Transverse colon (tissue), 4 donors: ENCODE results near the gene PJA2. TPM values are rescaled to one million over a fixed set of nuclear protein-coding genes. Genes with fewer than 3 reads are reported as not detected.

ENCODE experiments used
- DNase-seq: peaks from one replicate; pipeline ENCODE4 v3.0.0-alpha.2; 2019
- H3K27ac ChIP-seq, 4 donors: fragments of 200-600 bp; sonication (generic); 2 replicates each; pipeline ENCODE4 v1.5.1; 2016 to 2018; ENCODE audit warnings: inconsistent platforms in 4 of 4
- H3K27me3 ChIP-seq: fragments of 200-600 bp; sonication (generic); 2 replicates; pipeline ENCODE4 v1.5.1; 2017; ENCODE audit warnings: inconsistent platforms
- H3K36me3 ChIP-seq, 4 donors: fragments of 200-600 bp; sonication (generic); 2 replicates each; pipeline ENCODE4 v1.5.1; 2017 to 2019; ENCODE audit warnings: inconsistent platforms in 4 of 4
- H3K4me1 ChIP-seq, 4 donors: fragments of 200-600 bp; sonication (generic); 2 replicates each; pipeline ENCODE4 v1.5.1; 2017 to 2020; ENCODE audit warnings: inconsistent platforms in 4 of 4
- H3K4me3 ChIP-seq, 4 donors: fragments of 200-600 bp; sonication (generic); 1 replicate in 1 of 4; 2 replicates in 3 of 4; pipeline versions ENCODE4 v1.5.1 to v1.6.1; 2017 to 2019; ENCODE audit warnings: inconsistent platforms in 4 of 4
- H3K9me3 ChIP-seq, 2 donors: fragments of 200-600 bp; sonication (generic); 2 replicates each; pipeline ENCODE4 v1.5.1; 2017 to 2019; ENCODE audit warnings: inconsistent platforms in 2 of 2
- CTCF ChIP-seq, 5 experiments: fragments of 200-600 bp in 3 of 5; fragments of 450-650 bp in 2 of 5; sonication (generic) in 3 of 5; IDR thresholded peaks; 1 replicate in 2 of 5; 2 replicates in 3 of 5; pipeline ENCODE4 v1.5.1; 2016 to 2017; ENCODE audit warnings: antibody characterized with exemption in 5 of 5, inconsistent platforms in 3 of 5, mild to moderate bottlenecking in 2 of 5, moderate library complexity in 1 of 5
- EP300 ChIP-seq: sonication (generic); formaldehyde crosslinking; IDR thresholded peaks from one replicate; pipeline ENCODE4 v1.6.1; 2017; ENCODE audit warnings: antibody characterized with exemption, low read depth
- POLR2A ChIP-seq: fragments of 450-650 bp; IDR thresholded peaks from one replicate; pipeline ENCODE4 v1.6.1; 2016; ENCODE audit warnings: antibody characterized with exemption, mild to moderate bottlenecking, moderate library complexity
- POLR2AphosphoS5 ChIP-seq, 3 donors: sonication (generic); formaldehyde crosslinking; IDR thresholded peaks; one replicate each; pipeline ENCODE4 v1.6.1; 2016; ENCODE audit warnings: antibody characterized with exemption in 3 of 3
- WGBS, 2 donors: methylation state at CpG; one replicate each; pipeline ENCODE4 v1.1.5; 2018; ENCODE audit warnings: low coverage in 1 of 2; 5-methylcytosine and 5-hydroxymethylcytosine counted together
- in situ Hi-C, 4 donors: fragments of 200-750 bp; cut with MboI; loops; one replicate each; pipeline versions ENCODE4 v1.15.0 to v1.15.1; 2017; ENCODE audit warnings: low sequenced_read_pairs in 3 of 4, low pct_ligation_motif_present in 1 of 4, low pct_unique_long_range_greater_than_20kb in 1 of 4
- intact Hi-C: fragments of 100-400 bp; cut with DNase I; formaldehyde crosslinking; loops from one replicate; pipeline ENCODE4 v1.15.1; 2023; ENCODE audit warnings: low total_unique reads
- total RNA-seq, 4 donors: library from RNA; depleted of rRNA; stranded (reverse); fragments of >200 nt; gene quantifications; one replicate each; pipeline ENCODE4 v1.1.0, GENCODE V29; 2016

The PJA2 gene
- total RNA-seq, 4 donors from 2014 or later: 62.5 to 93.8 (median 78.2) TPM

GRCh38 chr5:109322694-109323093 is 87.1 kb downstream of the PJA2 start:
- no peak overlapping the region for H3K27ac ChIP-seq
- in situ Hi-C loops: no loop called here
- WGBS, 2 donors: 92 to 100% methylated on average over 2 to 4 of the region's 4 CpGs

GRCh38 chr5:109319351-109319750 is 90.4 kb downstream of the PJA2 start:
- in situ Hi-C loops (no loop called here), intact Hi-C loops (no loop called here)
- no peaks in the 10 kb centered on the region for H3K27me3 ChIP-seq
- H3K4me1 ChIP-seq: no peaks in the 10 kb centered on the region
- no peak overlapping the region for H3K27ac ChIP-seq
- no peak for DNase-seq
- H3K4me3 ChIP-seq: no peak overlapping the region
- no peaks in the 10 kb centered on the region for H3K9me3 ChIP-seq
- no peaks in the 10 kb centered on the region for H3K36me3 ChIP-seq
- 91% methylated on average over 7 of the region's 7 CpGs; no CpG with 5 or more reads in 1 of the 2 donors for WGBS, 2 donors
- TF ChIP-seq EP300 (no peak), POLR2A (no peak), POLR2AphosphoS5 (IDR thresholded peaks at IDR 0.05) (no peak), CTCF (IDR thresholded peaks at IDR 0.05) (no peak)

More at GRCh38 chr5:109322694-109323093, 87.1 kb downstream of the PJA2 start:
- H3K4me1 ChIP-seq: peaks cover 0 to 10% (median 2%) of the 10 kb centered on the region in 4 donors
- no peaks in the 10 kb centered on the region for H3K36me3 ChIP-seq
- intact Hi-C loops: no loop called here
- H3K27me3 ChIP-seq: no peaks in the 10 kb centered on the region
- H3K9me3 ChIP-seq: no peaks in the 10 kb centered on the region
- no peak overlapping the region for H3K4me3 ChIP-seq
- TF ChIP-seq EP300 (no peak), POLR2AphosphoS5 (IDR thresholded peaks at IDR 0.05) (no peak), POLR2A (no peak), CTCF (IDR thresholded peaks at IDR 0.05) (no peak)
- DNase-seq: no peak

GRCh38 chr5:109318455-109319108 is 91.2 kb downstream of the PJA2 start:
- intact Hi-C loops: no loop called here
- Histone ChIP-seq H3K9me3 (no peaks in the 10 kb centered on the region), H3K27ac (no peak overlapping the region), H3K36me3 (no peaks in the 10 kb centered on the region), H3K4me3 (no peak overlapping the region), H3K27me3 (no peaks in the 10 kb centered on the region), H3K4me1 (no peaks in the 10 kb centered on the region)
- no peak for DNase-seq
- TF ChIP-seq POLR2A: no peak
- no peak for TF ChIP-seq EP300
- TF ChIP-seq POLR2AphosphoS5 (IDR thresholded peaks at IDR 0.05): no peak
- TF ChIP-seq CTCF (IDR thresholded peaks at IDR 0.05): no peak
- in situ Hi-C loops: no loop called here
- 78 to 86% methylated on average over 7 to 9 of the region's 9 CpGs for WGBS, 2 donors

GRCh38 chr5:109316634-109317033 is 93.1 kb downstream of the PJA2 start:
- H3K9me3 ChIP-seq: no peaks in the 10 kb centered on the region
- TF ChIP-seq POLR2AphosphoS5 (IDR thresholded peaks at IDR 0.05) (no peak), EP300 (no peak), CTCF (IDR thresholded peaks at IDR 0.05) (no peak), POLR2A (no peak)
- H3K4me3 ChIP-seq: no peak overlapping the region
- DNase-seq: no peak
- in situ Hi-C loops (no loop called here), intact Hi-C loops (no loop called here)
- no peaks in the 10 kb centered on the region for H3K36me3 ChIP-seq
- no peak overlapping the region for H3K27ac ChIP-seq
- no peaks in the 10 kb centered on the region for H3K27me3 ChIP-seq
- no peaks in the 10 kb centered on the region for H3K4me1 ChIP-seq
- 84 to 88% methylated on average over 3 to 4 of the region's 4 CpGs for WGBS, 2 donors
